Measurements from ENCODE around the gene NOS3.
A peak's percentile ranks its signal among the peaks of the same experiment; 100 is the strongest.
"Not testable (repeated sequence)": the region's sequence is repeated elsewhere in the genome, so short reads cannot be mapped to it uniquely, and the experiment has no call there.

Gene NOS3

GRCh38 chr7:151035902-151036301, 45.1 kb downstream of the NOS3 start:
- no peak for DNase-seq (ENCODE audit: low read depth in 2 of 2)

- no peak for DNase-seq (ENCODE audit: low read depth in 2 of 2)
These were observed 48.4 kb downstream of the NOS3 start for GRCh38 chr7:151038951-151039849.

- no peak for DNase-seq (ENCODE audit: low read depth in 2 of 2)
These were observed 49.2 kb downstream of the NOS3 start for GRCh38 chr7:151039850-151040548.

GRCh38 chr7:151040616-151041375, 50.0 kb downstream of the NOS3 start:
- no peak for DNase-seq (ENCODE audit: low read depth in 2 of 2)

DNA sequence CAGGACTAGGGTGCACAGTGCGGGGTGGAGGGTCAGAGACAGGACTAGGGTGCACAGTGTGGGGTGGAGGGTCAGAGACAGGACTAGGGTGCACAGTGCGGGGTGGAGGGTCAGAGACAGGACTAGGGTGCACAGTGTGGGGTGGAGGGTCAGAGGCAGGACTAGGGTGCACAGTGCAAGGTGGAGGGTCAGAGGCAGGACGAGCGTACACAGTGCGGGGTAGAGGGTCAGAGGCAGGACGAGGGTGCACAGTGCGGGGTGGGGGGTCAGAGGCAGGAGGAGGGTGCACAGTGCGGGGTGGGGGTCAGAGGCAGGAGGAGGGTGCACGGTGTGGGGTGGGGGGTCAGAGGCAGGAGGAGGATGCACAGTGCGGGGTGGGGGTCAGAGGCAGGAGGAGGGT, 52.6 kb downstream of the NOS3 start:
- not testable (repeated sequence) for DNase-seq (ENCODE audit: low read depth in 2 of 2)

GRCh38 chr7:151043959-151044358, 53.1 kb downstream of the NOS3 start:
- no peak for DNase-seq (ENCODE audit: low read depth in 2 of 2)

DNA sequence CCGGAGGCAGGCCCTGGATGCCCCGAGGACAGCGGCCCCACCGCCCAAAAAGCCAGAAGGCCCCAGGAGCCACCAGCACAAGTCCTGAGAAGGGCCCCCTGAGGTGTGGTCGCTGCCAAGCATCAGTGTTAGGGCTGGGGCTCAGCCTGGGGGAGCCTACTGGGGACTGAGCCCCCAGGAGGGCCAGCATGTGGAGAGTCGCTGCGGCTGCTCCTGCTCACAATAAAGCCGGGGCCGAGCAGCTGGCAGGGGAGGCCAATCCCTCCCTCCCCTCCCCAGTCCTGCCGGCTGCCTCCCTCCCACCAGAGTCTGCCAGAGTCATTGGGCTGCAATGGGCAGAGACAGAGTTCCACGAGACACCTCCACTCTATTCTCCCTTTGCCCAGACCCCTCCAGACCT, 54.4 kb downstream of the NOS3 start:
- no peak for DNase-seq (ENCODE audit: low read depth in 2 of 2)

GRCh38 chr7:151045967-151046366, 55.1 kb downstream of the NOS3 start:
- no peak for DNase-seq (ENCODE audit: low read depth in 2 of 2)

- no peak for DNase-seq (ENCODE audit: low read depth in 2 of 2)
These were observed 56.1 kb downstream of the NOS3 start for GRCh38 chr7:151046603-151047573.

DNA sequence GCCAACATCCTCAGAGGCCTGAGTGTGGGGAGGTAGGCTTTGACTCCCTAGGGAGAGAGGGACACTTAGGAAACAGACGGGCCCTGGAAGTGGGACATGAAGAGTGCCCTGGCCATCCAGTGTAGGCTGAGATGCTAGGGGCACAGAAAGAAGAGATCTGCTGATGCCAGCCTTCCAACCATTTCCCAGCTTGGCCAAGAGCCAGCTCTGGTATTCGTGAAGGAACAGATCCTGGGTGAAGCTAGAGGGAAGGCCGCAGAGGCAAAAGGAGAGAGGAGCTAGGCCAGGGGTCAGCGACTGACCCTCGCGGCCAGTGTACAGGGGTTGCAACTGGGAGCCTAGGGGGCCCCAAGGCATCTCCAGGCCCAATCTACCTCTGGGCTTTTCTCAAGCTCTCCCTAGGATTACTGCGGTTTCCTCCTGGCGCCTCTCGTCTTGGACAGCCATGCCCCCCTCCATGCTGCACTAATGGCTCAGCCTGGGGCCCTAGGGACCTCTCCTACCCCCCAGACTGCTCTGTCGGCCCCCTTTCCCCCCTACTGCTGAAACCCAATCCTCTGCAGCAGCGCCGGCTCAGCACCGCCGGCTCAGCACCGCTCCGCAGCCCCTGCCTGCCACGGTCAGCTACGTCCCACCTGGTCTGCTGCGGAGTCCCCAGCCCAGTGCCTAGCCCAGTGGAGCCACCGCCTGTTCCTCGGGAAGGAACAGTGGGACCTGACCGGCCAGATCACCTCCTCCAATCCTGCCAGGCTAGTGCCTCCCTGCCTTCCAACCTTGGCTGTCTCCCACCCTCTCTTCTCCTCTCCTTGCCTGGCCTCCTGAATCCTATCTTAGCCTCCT, 57.4 kb downstream of the NOS3 start, which contains the start of gene ASIC3:
Gene ASIC3, plus strand, starts transcription at position 556 of the 840 bp plus-strand sequence. CDS start 355 bp downstream, outside the sequence.
- DNase-seq (ENCODE audit: low read depth in 2 of 2) = no peak

GRCh38 chr7:151048911-151049463, 58.2 kb downstream of the NOS3 start:
- DNase-seq (ENCODE audit: low read depth in 2 of 2) = no peak

DNA sequence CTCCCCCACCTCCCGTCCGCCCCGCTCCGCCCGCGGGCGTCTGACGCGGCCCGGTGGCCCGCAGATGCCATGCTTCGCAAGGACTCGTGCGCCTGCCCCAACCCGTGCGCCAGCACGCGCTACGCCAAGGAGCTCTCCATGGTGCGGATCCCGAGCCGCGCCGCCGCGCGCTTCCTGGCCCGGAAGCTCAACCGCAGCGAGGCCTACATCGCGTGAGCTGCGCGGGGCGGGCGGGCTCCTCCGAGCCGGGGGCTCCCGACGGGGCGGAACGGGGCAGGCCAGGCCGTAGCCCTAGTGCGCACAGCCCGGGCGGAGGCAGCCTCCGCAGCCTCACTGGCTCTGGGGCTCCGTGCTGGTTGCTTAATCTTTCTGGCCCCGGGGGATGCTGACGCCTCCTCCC, 60.3 kb downstream of the NOS3 start:
- DNase-seq (ENCODE audit: low read depth in 2 of 2) = no peak

DNA sequence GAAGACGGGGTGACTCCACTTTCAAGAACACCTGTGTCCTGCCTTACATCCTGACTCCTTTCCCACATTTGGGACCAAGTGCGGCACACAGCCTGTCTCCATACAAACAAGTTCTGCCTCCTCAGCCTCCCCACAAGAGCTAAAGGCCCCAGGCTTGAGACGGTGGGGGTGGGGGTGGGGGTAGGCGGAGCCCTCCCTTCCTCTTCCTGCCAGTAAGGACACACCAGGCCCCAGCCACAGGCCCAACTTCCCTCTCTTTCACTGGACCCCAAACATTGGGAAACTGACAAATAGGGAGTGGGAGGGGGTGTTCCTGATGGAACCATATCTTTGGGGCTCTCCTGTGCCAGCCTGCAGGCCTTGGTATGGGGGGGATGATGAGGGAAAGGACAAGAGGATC, 62.3 kb downstream of the NOS3 start:
- no peak for DNase-seq (ENCODE audit: low read depth in 2 of 2)

DNA sequence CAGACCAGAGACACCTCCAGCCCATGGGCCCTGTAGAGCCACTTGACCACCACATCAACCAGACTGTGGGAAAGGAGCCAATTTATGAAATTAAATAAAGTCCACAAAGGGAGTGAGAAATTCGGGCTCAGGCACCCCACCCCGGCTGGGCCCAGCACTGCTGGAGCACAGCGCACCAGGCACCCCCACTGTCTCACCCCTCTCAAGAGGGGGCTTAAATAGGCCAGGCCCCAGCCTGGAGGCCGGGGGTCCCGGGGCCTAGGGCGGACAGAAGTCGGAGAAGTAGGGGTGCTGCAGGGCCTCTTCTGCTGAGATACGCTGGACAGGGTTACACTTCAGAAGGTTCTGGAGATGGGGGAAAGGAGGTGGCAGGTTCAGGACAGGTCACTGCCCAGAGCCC, 62.9 kb downstream of the NOS3 start:
- no peak for DNase-seq (ENCODE audit: low read depth in 2 of 2)

- DNase-seq (ENCODE audit: low read depth in 2 of 2) = no peak
These were observed 65.5 kb downstream of the NOS3 start for GRCh38 chr7:151056283-151056665.

- no peak for DNase-seq (ENCODE audit: low read depth in 2 of 2)
These were observed 66.1 kb downstream of the NOS3 start for GRCh38 chr7:151056666-151057505.

DNA sequence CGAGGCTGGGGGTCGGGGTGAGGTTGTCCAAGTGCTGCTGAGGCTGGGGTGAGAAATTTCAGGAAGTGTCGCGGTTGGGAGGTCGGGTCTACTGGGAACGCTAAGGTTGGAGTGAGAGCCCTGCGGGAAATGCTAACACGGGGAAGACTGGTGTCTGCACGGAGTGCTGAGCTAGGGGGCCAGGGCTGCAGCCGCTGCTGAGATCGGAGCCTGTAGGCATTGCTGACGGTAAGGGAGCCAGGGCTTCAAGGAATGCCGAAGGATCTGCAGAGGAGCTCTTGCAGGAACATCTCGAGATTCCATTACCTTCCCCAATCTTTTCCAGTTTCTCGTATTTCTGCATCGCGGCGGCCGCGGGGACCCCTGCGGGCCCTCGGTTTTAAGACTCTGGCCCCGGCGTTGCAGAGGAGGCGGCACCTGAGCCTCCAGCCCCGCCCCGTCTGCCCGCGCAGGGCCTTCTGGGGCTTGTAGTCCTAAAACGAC, 66.7 kb downstream of the NOS3 start, which contains the start of gene CDK5:
Gene CDK5, minus strand, starts transcription at position 392 of the 483 bp plus-strand sequence. Its CDS starts 49 bp downstream, at position 343.
- no peak for DNase-seq (ENCODE audit: low read depth in 2 of 2)

GRCh38 chr7:151057989-151058780, 67.4 kb downstream of the NOS3 start:
- peak; percentile 92 to 93 for DNase-seq (ENCODE audit: low read depth in 2 of 2)
